GM19035 (cell line): ENCODE measurements around the gene WBP1L.
A peak's percentile ranks its signal among the peaks of the same experiment; 100 is the strongest.
"Not testable (repeated sequence)": the region's sequence is repeated elsewhere in the genome, so short reads cannot be mapped to it uniquely, and the experiment has no call there.

ENCODE experiments used
- ATAC-seq: cut with Tn5 transposase; IDR thresholded peaks from one replicate; pipeline ENCODE4 v1.9.1; 2021; ENCODE audit not compliant: unreplicated experiment

Gene WBP1L

GRCh38 chr10:102832987-102833386 lies 89.2 kb downstream of the WBP1L start:
- no peak for ATAC-seq

GRCh38 chr10:102834143-102834542 lies 90.4 kb downstream of the WBP1L start:
- no peak for ATAC-seq

- peak; percentile 55 for ATAC-seq
Measured at GRCh38 chr10:102835007-102835482, 91.3 kb downstream of the WBP1L start.

GRCh38 chr10:102837230-102837721 lies 93.5 kb downstream of the WBP1L start, which contains the start of gene CYP17A1:
TSS of gene CYP17A1 (minus strand) at chr10:102837413. CDS start at chr10:102837361, 52 bp downstream.
- no peak for ATAC-seq

- ATAC-seq = not testable (repeated sequence)
Measured at GRCh38 chr10:102838276-102838927, 94.7 kb downstream of the WBP1L start.

- ATAC-seq = no peak
Measured at GRCh38 chr10:102841827-102842345, 98.1 kb downstream of the WBP1L start.

- not testable (repeated sequence) for ATAC-seq
Measured at GRCh38 chr10:102843139-102843538, 99.4 kb downstream of the WBP1L start.

GRCh38 chr10:102844190-102844776 lies 100.5 kb downstream of the WBP1L start:
- not testable (repeated sequence) for ATAC-seq

- ATAC-seq = no peak
Measured at GRCh38 chr10:102845352-102845902, 101.7 kb downstream of the WBP1L start.

- ATAC-seq = no peak
Measured at GRCh38 chr10:102850025-102850518, 106.3 kb downstream of the WBP1L start.

- ATAC-seq = not testable (repeated sequence)
Measured at GRCh38 chr10:102853237-102853636, 109.5 kb downstream of the WBP1L start.

GRCh38 chr10:102855731-102856436 lies 112.1 kb downstream of the WBP1L start:
- ATAC-seq = not testable (repeated sequence)

- ATAC-seq = no peak
Measured at GRCh38 chr10:102856758-102857424, 113.1 kb downstream of the WBP1L start.

- no peak for ATAC-seq
Measured at GRCh38 chr10:102859911-102860310, 116.2 kb downstream of the WBP1L start.

GRCh38 chr10:102863660-102864059 lies 119.9 kb downstream of the WBP1L start:
- no peak for ATAC-seq

GRCh38 chr10:102865620-102866019 lies 121.9 kb downstream of the WBP1L start:
- no peak for ATAC-seq
